ENCODE measurements around the gene ZFPL1.

ZFPL1 gene

DNA sequence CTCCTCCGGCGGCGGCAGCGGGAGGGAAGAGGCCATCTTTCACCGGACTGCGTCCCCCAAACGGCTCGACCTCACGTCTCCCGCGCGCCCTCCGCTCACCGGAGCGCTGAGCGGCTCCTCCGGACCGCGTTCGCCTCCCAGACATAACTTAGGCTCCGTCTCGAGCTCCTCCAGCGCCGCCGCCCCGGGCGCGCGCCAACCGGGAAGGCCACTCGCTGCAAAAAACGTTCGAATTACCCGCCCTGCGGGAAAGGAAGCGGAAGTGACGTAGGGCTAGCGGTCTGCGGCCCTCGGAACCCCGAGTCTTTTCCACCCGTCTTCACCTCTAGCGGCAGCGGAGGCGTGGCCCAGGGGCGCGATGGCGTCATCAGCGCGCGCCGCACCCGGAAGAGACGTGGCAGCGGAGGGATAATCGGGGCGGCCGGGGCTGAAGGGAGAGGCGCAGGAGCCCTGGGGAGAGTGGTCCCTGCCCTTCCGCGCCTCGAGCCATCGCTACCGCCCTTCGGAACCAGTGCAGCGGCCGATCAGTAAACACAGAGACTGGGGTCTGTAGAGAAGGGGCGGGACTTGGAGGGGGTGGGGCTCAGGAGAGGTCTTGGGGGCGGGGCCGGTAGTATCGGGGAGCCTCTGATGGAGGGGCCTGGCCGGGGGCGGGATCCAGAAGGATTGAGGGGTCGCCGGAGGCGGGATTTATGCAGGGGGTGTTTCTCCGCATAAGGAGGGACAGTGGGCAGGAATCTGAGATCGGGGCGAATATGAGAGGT is at the start of gene ZFPL1, which contains the start of gene CDCA5:
Gene ZFPL1, plus strand, starts transcription at position 389 of the 764 bp plus-strand sequence. CDS start 477 bp downstream, outside the sequence.
Gene CDCA5, minus strand, starts transcription at position 207 of the 764 bp plus-strand sequence. Its CDS starts 62 bp downstream, at position 145.
- DNase-seq, result peak; percentile 92

DNA sequence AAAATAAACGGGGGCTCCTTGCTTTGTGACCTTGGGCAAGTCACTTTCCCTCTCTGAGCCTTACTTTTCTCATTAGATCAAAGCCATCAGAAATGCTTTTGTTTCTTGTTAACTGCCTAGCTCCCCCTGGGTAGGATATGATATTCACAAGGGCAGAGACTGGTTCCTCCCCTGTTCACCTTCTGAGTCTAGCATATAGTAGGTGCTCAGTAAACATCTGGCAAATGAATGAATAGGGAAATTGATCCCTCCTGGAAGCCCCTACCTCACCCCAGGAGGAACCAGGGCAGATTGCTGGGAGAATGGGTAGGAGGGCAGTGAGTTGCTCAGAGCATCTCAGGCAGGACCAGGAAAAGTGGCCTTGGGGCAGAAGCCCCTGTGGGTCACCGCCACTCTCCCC is 49.6 kb upstream of the ZFPL1 start:
- DNase-seq, result no peak

DNA sequence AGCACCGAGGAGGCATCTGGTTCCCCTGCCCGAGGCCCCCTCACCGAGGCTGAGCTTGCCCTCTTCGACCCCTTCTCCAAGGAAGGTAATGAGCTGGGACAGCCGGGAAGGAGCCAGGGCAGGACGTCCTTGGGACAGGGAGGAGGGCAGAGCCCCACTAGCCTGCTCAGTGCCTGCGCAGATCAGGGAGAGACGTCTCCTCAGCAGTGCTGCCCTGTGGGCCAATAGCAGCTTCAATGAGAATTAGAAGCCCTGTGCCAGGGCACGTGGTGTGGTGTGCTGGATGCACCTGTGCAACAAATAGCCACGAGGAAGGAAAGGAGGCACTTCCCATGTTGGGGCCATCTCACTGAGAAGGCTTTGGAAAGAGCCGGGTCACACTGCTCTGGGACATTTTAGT is 48.4 kb upstream of the ZFPL1 start:
- no peak for DNase-seq

DNA sequence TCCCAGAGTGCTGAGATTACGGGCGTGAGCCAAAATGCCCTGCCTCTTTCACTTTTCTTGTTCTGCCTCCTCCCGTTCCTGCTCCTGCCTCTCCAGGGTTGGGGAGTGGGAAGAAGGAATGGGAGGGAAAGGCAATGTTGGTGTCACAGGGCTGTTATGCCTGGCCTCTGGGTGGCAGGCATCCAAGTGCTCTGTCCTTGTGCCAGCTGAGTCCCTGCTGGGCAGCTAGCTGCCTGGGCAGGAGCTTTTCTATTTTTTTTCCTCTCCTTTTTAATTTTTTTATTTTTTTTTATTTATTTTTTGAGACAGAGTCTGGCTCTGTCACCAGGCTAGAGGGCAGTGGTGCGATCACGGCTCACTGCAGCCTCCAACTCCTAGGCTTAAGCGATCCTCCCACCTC is 47.1 kb upstream of the ZFPL1 start:
- DNase-seq, result no peak

DNA sequence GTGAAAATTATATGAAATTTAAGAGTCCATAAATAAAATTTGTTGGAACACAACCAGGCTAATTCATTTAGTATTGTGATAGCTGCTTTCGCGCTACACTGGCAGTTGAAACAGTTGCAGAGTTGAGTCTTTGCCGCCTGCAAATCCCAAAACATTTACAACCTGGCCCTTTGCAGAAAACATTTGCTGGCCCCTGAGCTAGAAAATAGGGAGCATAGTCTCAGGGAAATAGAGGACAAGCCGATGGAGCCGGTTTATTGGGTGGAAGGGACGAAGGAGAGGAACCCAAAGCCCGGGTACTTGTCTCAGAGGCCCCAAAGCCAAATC is 43.5 kb upstream of the ZFPL1 start:
- DNase-seq, result no peak

DNA sequence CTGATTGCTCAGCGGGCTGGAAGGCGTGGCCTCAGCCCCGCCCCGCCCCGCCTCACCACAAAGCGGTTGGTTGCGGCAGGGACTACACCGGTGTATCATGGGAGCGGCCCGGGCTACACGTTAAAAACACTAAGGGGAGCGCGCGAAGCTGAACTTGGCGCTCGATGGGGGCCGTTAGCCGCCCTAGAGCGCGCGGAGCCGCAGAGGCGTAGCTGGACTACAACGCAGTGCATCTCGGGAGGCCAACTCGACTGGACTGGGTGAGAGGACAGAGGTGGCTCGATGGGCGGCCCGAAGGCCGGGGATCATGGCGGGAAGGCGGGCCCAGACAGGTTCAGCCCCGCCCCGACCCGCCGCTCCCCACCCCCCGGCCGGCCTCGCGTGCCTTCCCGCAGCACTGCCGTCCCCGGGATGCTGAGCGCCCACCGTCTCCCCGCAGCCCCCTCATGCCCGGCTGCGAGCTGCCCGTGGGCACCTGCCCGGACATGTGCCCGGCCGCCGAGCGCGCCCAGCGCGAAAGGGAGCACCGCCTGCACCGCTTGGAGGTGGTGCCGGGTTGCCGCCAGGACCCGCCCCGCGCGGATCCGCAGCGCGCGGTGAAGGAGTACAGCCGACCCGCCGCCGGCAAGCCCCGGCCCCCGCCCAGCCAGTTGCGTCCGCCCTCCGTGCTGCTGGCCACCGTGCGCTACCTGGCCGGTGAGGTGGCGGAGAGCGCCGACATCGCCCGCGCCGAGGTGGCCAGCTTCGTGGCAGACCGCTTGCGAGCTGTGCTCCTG is 43.0 kb upstream of the ZFPL1 start, which contains the start of gene SAC3D1:
Gene SAC3D1, plus strand, starts transcription at position 364 of the 776 bp plus-strand sequence. Its CDS starts 83 bp downstream, at position 447.
- peak; percentile 79 for DNase-seq

DNA sequence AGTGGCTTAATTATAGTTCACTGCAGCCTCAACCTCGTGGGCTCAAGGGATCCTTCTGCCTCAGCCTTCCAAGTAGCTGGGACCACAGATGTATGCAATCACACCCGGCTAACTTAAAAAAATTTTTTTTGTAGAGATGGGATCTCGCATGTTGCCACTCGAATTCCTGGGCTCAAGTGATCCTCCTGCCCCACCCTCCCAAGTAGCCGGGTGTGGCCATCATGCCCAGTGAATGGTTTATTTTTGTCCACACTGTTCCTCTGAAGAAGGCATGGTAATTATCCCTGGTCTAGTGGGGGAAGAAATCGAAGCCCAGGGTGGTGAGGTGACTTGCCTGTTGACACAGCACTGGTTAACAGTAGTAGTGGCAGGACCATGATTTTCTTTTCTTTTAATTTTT is 41.1 kb upstream of the ZFPL1 start:
- no peak for DNase-seq

DNA sequence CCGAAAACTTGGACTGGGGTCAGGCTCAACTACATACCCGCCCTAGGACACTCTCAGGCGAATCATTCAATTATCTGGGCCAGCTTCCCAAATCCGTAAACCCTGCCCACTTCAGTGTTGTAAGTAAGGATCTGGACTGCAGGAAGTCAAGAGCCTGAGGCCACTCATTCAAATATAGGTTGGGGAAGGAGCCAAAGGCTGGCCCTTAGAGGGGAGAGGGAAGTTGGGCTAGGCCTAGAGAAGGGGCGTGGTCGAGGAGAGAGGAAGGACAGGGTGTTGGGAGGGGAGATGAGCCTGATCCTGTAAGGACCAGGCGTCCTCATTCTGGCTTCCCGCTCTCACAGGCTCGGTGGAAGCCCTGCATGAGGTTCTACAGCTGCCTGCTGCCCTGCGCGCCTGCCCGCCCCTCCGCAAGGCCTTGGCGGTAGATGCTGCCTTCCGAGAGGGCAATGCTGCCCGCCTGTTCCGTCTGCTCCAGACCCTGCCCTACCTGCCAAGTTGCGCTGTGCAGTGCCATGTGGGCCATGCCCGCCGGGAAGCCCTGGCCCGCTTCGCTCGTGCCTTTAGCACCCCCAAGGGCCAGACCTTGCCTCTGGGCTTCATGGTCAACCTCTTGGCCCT is 40.0 kb upstream of the ZFPL1 start:
- no peak for DNase-seq

DNA sequence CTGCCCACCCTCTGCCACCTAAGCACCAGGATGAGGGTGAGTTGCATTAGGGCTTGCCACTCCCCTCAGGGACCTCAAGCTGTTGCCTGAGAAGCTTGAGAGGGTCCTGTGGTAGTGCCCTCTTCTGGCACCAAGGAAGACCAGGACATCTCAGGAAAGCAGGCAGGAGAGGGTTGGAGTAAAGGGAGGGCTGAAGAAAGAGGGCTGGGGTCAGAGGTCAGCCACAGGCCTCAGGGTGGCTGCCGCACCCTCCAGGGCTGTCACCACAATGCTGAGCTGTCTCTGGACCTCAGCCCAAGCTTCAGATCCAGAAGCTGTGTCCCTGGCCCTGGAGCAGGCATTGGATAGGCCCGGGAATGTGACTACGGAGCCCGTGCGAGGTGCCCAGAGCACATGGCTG is 39.0 kb upstream of the ZFPL1 start:
- no peak for DNase-seq

DNA sequence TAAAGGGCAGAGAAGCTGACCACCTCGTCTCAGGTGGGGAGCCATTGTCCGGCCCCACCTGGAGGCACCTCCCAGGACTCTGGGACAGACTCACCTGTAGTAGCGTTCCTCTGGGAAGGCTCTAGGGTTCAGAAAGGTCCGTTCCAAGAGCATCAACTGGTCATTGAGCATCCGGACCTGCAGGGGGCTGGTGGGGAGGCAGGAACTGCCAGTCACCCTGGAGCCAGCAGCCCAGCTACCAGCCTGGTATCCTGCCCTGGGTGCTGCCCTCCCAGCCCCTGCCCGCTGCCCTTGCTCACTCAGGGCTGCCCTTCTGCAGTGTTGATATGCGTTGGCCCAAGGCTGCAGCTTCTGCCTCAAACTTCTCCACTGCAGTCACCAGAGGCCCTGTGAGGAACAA is 38.3 kb upstream of the ZFPL1 start:
- DNase-seq, result no peak

DNA sequence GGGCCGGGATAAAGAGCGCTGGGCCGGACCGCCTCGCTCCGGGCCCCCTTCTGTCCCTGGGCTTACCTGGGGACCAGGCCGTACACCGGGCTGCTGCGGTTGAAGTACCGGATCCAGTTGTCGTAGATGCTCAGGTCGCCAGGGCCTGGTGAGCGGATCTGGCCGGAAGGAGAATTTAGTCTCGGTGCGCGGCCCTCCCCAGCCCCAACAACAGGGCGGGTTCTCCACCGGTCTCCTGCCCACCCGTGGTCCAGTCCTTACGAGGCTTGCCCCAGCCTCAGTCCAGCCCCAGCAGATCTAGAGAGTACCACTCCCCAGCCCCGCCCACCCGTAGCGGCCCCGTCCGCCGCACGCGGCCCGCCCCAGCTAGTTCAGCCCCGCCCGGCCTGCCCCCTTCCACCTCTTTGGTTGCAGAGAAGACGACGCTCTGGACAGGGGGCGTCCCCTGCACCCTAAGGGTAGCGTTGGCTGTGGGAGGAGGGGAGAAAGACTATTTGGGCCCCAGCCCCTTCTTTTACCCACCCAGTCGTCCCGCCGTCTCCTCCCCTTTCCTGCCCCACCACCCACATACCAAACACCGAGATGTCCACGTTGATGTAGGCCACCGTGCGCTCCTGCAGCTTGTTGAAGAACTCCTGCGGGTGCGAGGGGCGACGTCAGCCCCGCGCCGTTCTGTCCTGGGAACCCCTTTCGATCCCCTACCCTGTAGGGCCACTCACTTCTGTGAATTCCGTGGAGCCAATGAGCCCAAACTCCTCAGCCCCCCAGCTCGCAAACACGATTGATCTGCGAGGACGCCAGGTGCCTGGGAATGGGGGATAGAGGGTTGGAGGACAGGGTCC is 36.2 kb upstream of the ZFPL1 start:
- DNase-seq, result peak; percentile 35

DNA sequence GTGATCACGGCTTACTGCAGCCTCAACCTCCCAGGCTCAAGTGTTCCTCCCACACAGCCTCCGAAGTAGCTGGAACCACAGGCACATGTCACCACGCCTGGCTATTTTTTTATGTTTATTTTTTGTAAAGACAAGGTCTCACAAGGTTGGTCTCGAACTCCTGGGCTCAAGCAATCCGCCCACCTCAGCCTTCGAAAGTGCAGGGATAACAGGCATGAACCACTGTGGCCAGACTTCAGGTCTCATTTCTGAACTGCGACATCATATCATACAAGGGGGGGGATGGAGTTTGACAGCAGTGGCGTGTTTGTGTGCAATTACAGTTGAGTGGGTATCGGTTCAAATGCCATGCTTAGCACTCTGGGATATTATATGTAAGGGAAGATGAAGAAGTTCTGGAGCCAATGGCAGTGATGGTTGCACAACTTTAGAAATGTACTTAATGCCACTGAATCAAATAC is 32.6 kb upstream of the ZFPL1 start:
- DNase-seq, result no peak

DNA sequence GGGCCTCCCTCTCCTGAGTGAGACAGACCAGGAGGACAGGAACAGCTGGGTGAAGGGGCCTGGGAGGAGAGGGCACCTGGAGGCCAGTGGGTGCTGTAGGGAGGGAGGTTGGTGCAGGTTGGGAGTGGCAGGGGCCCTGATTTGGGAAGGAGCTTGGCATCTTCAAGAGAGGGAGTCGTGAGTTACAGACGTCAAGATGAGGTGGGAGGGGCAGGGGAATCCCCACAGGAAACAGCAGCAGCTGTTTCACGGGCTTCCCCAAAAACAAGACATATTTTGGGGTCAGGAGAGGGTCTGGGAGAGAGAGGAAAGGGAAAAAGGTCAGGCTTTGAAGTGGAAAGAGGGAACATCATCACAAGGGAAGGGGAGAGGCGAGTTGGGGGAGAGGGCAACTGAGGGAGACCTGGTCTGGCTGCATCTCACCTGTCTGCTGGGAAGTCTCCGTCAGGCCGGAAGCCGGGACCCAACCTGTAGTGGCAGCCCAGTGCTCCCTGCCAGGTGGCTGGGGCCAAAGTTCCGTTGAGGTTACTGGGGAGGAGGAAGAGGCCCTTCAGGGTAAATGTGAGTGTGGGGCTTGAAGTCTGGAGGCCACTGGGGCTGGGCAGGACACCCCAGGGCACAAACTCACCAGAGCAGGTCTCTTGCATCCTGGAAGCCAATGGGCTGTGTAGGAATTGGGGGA is 30.1 kb upstream of the ZFPL1 start:
- DNase-seq, result no peak

DNA sequence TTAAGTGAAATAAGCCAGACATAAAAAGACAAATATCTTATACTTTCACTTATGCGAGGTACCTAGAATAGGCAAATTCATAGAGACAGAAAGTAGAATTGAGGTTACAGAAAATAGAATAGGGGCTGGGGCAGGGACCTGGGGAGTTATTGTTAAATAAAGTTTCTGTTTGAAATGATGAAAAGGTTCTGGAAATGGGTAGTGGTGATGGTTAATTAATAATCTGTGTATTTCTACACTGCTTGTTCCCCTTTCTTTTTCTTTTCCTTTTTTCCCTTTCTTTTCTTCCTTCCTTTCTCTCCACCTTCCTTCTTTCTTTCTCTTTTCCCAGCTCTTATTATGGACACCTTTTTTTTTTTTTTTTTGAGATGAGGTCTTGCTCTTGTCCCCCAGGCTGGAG is 28.5 kb upstream of the ZFPL1 start:
- no peak for DNase-seq

DNA sequence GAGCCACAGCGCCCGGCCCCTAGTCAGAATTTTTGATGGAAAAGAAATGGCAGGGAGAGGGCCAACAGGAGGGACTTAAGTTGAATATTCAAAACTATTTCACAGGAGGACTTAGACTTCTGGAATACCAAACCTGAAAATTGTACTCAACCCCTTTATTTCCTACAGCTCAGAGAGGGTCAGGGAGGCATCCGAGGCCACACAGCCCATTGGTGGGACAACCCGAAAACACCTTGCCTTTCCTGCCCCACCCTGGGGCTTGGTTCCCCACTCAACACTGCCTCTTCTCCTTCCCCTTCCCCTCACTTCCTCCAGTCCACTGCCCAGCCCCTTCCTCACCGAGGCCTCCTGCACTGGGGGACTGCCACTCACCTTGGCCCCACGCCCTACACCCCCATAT is 27.0 kb upstream of the ZFPL1 start:
- no peak for DNase-seq

DNA sequence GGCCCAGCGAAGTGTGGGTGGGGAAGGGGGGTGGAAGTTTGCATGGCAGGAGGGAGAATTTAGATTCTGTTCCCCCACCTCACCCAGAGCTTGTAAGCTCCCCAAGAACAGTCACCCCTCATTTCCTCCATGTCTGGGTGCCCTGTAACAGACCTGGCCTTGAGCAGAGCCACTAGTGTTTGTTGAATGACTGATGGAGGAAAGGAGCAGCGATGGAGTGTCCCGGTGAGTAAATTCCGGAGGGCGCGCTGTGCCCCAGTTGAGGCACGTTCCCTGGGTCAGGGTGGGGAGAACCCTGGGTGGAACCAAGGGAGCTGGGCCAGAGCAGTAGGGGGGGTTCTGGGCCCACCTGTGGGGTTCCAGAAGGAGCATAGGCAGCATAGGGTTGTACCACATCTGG is 26.5 kb upstream of the ZFPL1 start:
- DNase-seq, result no peak

DNA sequence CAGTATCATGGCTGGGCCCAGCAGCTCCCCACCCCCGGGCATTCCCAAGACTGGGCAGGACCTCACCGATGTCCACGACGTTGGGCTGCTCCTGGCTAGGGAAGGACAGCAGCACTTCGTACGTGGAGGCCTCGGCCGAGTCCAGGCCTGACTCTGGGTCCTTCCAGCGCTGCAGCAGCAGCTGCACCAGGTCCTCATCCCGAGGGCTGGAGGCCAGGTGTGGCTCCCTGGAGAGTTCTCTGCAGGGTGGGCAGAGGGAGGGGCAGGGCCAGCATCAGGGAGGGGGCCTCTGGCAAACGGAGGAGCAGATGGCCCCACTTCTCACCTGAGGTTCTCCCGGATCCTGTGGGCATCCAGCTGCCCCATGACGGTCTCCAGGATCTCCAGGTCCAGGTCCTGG is 26.0 kb upstream of the ZFPL1 start:
- DNase-seq, result no peak

DNA sequence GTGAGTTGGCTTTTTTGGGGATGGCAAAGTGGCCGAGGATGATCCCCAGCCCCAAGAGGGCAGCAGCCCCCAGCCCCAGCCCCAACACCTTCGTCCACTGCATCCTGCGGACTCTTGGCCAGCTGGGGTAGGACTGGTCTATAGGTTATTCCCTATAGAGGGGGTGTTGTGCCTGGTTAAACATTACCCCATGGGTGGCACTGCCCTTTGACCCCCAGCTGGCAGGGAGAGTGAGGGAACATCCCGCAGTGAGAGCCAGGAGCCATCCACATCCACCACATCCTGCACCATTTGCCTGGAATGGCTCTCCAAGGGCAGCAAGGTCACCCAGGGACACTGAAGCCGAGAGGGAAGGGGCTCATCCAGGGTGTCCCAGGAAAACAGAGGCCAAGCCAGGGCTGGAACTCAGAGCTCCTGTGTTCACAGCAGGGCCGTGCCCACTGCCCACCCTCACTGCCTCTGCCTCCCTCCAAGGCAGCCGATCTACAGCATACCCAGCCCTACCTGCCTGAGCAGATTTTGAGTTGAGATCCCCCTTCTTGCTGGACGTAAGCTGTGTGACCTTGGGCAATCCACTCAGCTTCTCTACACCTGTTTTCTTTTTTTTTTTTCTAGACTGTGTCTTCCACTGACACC is 25.5 kb upstream of the ZFPL1 start, which contains the start of gene NAALADL1:
Gene NAALADL1, minus strand, starts transcription at position 135 of the 636 bp plus-strand sequence. Its CDS starts 32 bp downstream, at position 103.
- DNase-seq, result no peak

DNA sequence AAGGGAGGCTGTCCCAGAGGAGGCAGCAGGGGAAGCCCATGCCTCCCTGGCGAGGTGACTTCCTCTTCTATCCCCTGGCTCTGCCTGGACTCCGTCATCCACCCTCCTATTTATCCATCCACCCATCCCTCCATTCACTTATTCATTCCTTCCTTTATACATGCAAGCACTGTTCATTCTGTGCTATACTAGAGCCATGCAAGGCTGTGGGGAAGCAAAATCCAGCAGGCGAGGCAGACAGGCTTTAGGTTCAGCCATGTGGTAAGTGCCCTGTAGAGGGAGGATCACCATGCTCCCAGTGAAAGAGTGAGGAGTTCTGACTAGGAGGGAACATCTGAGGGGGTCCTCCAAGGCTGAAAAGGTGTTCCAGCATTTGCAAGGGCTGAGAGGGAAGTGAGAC is 24.5 kb upstream of the ZFPL1 start:
- no peak for DNase-seq

DNA sequence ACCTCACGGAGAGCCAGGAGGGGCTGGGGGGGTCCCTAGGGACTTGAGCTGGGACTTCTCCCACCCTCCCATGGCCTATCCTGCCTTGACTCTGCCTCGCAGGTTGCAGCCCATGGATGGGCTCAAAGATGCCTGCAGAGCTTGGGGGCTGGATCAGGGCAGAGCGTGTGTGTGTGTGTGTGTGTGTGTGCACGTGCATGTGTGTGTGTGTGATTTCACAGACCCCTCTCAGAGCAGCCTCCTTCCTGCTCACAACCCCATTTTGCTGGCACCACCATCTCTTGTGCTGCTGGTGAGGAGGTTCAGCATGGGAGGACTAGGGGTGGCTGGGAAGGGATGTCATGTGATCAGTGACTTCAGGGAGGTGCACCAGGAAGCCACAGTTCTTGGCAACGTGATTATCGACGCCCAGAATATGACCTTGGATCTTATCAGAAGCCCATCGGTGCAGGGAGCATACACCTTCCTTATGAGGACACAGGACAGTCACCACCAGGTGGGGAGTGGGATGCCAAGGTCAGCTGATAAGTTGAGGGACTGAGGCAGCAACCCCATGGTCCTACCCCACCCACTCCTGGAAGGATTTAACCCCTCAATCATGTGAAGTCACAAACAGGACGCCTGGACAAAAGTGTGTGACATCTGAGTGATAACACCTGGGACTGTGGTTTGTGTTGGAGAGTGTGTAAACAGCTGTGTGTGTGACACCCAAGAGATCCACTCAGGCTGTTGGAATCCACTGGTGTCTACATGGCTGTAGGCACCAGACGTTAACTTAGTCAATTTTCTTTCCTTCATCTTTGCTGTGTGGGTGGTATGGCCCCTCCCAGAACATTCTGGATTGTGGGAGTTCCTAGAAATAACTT is 23.8 kb upstream of the ZFPL1 start:
- DNase-seq, result no peak

Measured in stimulated activated CD4-positive, alpha-beta T cell treated with anti-CD3 and anti-CD28 coated beads, Interleukin-12 subunit alpha, Interleukin-12 subunit beta, amount 100 ng/mL, for 4 hours (primary cell).